Hepatocyte (in vitro differentiated cells): ENCODE data around the gene P3R3URF.

Source experiments
- CTCF ChIP-seq: fragments of 200-600 bp; sonication (generic); IDR thresholded peaks from 2 replicates; pipeline ENCODE4 v1.5.1; 2016; ENCODE audit warnings: antibody characterized with exemption, mild to moderate bottlenecking; ENCODE audit not compliant: poor library complexity
- EZH2 ChIP-seq: fragments of 200-600 bp; sonication (generic); IDR thresholded peaks from 2 replicates; pipeline ENCODE4 v1.6.1; 2016; ENCODE audit warnings: antibody characterized with exemption, mild to moderate bottlenecking, borderline replicate concordance

- TF ChIP-seq CTCF (no peak), EZH2 (no peak)
These were observed 39.6 kb downstream of the P3R3URF start for GRCh38 chr1:46136711-46137110.
